Thyroid gland (tissue), 4 donors: ENCODE data around the gene PLCH1. TPM values are rescaled to one million over a fixed set of nuclear protein-coding genes. Genes with fewer than 3 reads are reported as not detected.

Experiments used
- DNase-seq, 2 donors: peaks; one replicate each; pipeline ENCODE4 v3.0.0-alpha.2; 2019
- H3K27ac ChIP-seq, 3 donors: fragments of 200-600 bp; sonication (generic); 1 replicate in 2 of 3; 2 replicates in 1 of 3; pipeline ENCODE4 v1.5.1; 2016 to 2019; ENCODE audit warnings: mild to moderate bottlenecking in 1 of 3, moderate library complexity in 1 of 3
- H3K27me3 ChIP-seq: fragments of 200-600 bp; sonication (generic); one replicate; pipeline ENCODE4 v1.5.1; 2019
- H3K36me3 ChIP-seq, 2 donors: fragments of 200-600 bp; sonication (generic); one replicate each; pipeline ENCODE4 v1.5.1; 2016 to 2019
- H3K4me1 ChIP-seq, 2 donors: fragments of 200-600 bp; sonication (generic); one replicate each; pipeline ENCODE4 v1.5.1; 2017 to 2019
- H3K4me3 ChIP-seq, 3 donors: fragments of 200-600 bp; sonication (generic); replicated peaks in 1 of 3; 1 replicate in 2 of 3; 2 replicates in 1 of 3; pipeline ENCODE4 v1.5.1; 2016; ENCODE audit warnings: mild to moderate bottlenecking in 1 of 3
- H3K9me3 ChIP-seq: fragments of 200-600 bp; sonication (generic); one replicate; pipeline ENCODE4 v1.5.1; 2017
- POLR2A ChIP-seq, 2 donors: fragments of 450-650 bp; IDR thresholded peaks; one replicate each; pipeline ENCODE4 v1.6.1; 2017; ENCODE audit warnings: antibody characterized with exemption in 2 of 2, mild to moderate bottlenecking in 2 of 2, moderate library complexity in 1 of 2
- WGBS, 2 donors: methylation state at CpG; one replicate each; pipeline ENCODE4 v1.1.5; 2017; 5-methylcytosine and 5-hydroxymethylcytosine counted together
- intact Hi-C: fragments of 100-400 bp; cut with DNase I; formaldehyde crosslinking; loops from one replicate; pipeline ENCODE4 v1.15.1; 2023
- total RNA-seq, 4 donors: library from RNA; depleted of rRNA; stranded (reverse); fragments of >200 nt; gene quantifications; one replicate each; pipeline ENCODE4 v1.2.3, GENCODE V29; 2016
- TF ChIP-seq, protein P1 (sequence below), 6 experiments: fragments of 200-600 bp in 3 of 6; fragments of 450-650 bp in 3 of 6; sonication (generic) in 3 of 6; IDR thresholded peaks; one replicate each; pipeline ENCODE4 v1.5.1; 2016 to 2019; ENCODE audit warnings: antibody characterized with exemption in 6 of 6, mild to moderate bottlenecking in 2 of 6, inconsistent platforms in 1 of 6, moderate library complexity in 1 of 6

Gene PLCH1
- total RNA-seq, 4 donors from 2014 or later = 4.3 to 20.6 (median 14.1) TPM

GRCh38 chr3:155661042-155661441 is 83.8 kb downstream of the PLCH1 start:
- Histone ChIP-seq H3K36me3 (no peaks in the 10 kb centered on the region), H3K4me3 (no peak overlapping the region), H3K9me3 (no peaks in the 10 kb centered on the region), H3K27me3 (no peaks in the 10 kb centered on the region), H3K4me1 (peaks cover 25 to 28% of the 10 kb centered on the region in 2 donors), H3K27ac (peak overlapping the region in 2 of 3 donors; percentile 21 to 68)
- no peak for TF ChIP-seq POLR2A (IDR thresholded peaks at IDR 0.05)
- TF ChIP-seq, protein P1, sequence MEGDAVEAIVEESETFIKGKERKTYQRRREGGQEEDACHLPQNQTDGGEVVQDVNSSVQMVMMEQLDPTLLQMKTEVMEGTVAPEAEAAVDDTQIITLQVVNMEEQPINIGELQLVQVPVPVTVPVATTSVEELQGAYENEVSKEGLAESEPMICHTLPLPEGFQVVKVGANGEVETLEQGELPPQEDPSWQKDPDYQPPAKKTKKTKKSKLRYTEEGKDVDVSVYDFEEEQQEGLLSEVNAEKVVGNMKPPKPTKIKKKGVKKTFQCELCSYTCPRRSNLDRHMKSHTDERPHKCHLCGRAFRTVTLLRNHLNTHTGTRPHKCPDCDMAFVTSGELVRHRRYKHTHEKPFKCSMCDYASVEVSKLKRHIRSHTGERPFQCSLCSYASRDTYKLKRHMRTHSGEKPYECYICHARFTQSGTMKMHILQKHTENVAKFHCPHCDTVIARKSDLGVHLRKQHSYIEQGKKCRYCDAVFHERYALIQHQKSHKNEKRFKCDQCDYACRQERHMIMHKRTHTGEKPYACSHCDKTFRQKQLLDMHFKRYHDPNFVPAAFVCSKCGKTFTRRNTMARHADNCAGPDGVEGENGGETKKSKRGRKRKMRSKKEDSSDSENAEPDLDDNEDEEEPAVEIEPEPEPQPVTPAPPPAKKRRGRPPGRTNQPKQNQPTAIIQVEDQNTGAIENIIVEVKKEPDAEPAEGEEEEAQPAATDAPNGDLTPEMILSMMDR (IDR thresholded peaks at IDR 0.05) = no peak
- DNase-seq = no peak
- 89 to 96% methylated on average over 1 of the region's 1 CpG for WGBS, 2 donors
- intact Hi-C loops = no loop called here

DNA sequence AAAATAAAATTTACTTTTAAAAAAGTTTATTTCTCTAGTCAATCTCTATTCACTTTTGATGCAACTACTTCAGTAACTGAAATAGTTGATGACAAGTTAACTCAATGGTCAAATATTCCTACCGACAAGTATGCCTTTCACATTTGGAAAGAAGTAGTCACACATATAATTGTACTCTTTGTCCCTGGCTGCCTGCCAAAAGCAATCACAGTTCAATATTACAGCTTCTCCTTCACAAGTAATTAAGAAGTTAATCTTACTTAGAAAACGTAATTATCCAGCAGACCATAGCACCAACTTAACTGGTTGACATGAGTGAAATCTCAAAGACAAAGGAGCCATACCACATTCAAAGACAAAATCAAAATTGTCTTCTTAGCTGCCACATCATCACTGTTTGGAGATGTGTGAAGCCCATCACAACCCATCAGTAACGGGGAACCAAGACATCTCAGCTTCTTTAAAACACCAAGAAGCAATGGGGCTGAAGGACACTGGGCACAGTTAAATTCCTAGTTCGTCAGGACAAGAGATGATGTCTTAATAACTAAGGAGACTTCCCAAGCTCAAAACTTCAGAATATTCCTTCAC is 86.1 kb downstream of the PLCH1 start:
- 82 to 92% methylated on average over 4 of the region's 4 CpGs for WGBS, 2 donors
- Histone ChIP-seq H3K27ac (no peak overlapping the region), H3K9me3 (no peaks in the 10 kb centered on the region), H3K27me3 (no peaks in the 10 kb centered on the region), H3K36me3 (no peaks in the 10 kb centered on the region), H3K4me3 (no peak overlapping the region), H3K4me1 (peaks cover 12 to 14% of the 10 kb centered on the region in 2 donors)
- no peak for TF ChIP-seq POLR2A (IDR thresholded peaks at IDR 0.05)
- TF ChIP-seq, protein P1 (IDR thresholded peaks at IDR 0.05) = no peak
- no peak for DNase-seq
- intact Hi-C loops = no loop called here

- intact Hi-C loops = no loop called here
- no peaks in the 10 kb centered on the region for H3K36me3 ChIP-seq
- WGBS, 2 donors = 87 to 89% methylated on average over 5 of the region's 5 CpGs
- no peak for DNase-seq
- H3K27ac ChIP-seq = no peak overlapping the region
- H3K4me1 ChIP-seq = peaks cover 12 to 14% of the 10 kb centered on the region in 2 donors
- no peaks in the 10 kb centered on the region for H3K9me3 ChIP-seq
- TF ChIP-seq, protein P1 (IDR thresholded peaks at IDR 0.05) = no peak
- no peak for TF ChIP-seq POLR2A (IDR thresholded peaks at IDR 0.05)
- no peak overlapping the region for H3K4me3 ChIP-seq
- H3K27me3 ChIP-seq = no peaks in the 10 kb centered on the region
Measured at GRCh38 chr3:155658006-155658405, 86.9 kb downstream of the PLCH1 start.

DNA sequence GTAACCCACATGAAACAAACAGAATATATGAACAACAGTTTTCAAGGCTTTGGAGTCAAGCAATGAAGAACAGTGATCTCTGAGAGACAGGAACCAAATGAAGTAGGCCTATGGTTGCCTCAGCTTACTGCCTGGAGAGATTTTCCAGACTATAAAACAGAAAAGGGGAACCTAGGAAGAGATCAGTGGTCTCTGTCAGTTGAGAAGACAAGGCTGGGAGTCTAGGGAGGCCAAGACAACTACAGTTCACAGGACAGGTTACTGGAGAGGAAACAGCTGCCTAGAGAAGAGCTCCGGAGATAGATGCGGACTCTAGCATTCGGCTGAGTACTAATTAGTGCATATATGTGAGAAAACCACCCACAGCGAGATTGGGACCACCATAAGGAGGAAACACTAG is 87.7 kb downstream of the PLCH1 start:
- Histone ChIP-seq H3K27ac (no peak overlapping the region), H3K27me3 (no peaks in the 10 kb centered on the region), H3K36me3 (no peaks in the 10 kb centered on the region), H3K9me3 (no peaks in the 10 kb centered on the region), H3K4me1 (peaks cover 12 to 13% of the 10 kb centered on the region in 2 donors), H3K4me3 (no peak overlapping the region)
- intact Hi-C loops = no loop called here
- DNase-seq = no peak
- 88 to 92% methylated on average over 4 of the region's 4 CpGs for WGBS, 2 donors
- no peak for TF ChIP-seq POLR2A (IDR thresholded peaks at IDR 0.05)
- TF ChIP-seq, protein P1 (IDR thresholded peaks at IDR 0.05) = no peak

- intact Hi-C loops = no loop called here
- TF ChIP-seq POLR2A (IDR thresholded peaks at IDR 0.05) = no peak
- TF ChIP-seq, protein P1 (IDR thresholded peaks at IDR 0.05) = no peak
- Histone ChIP-seq H3K36me3 (no peaks in the 10 kb centered on the region), H3K27me3 (no peaks in the 10 kb centered on the region), H3K4me3 (no peak overlapping the region), H3K9me3 (no peaks in the 10 kb centered on the region), H3K4me1 (peaks cover 7 to 13% of the 10 kb centered on the region in 2 donors), H3K27ac (no peak overlapping the region)
- DNase-seq = no peak
- WGBS, 2 donors = 91 to 95% methylated on average over 1 of the region's 1 CpG
Measured at GRCh38 chr3:155656466-155656865, 88.4 kb downstream of the PLCH1 start.
